GM12878 (cell line): ENCODE data around the gene TRPV5. TPM values are rescaled to one million over a fixed set of nuclear protein-coding genes. Genes with fewer than 3 reads are reported as not detected.

Source experiments
- ATAC-seq: fragments of 200-7000 bp; cut with Tn5 transposase; 3 replicates; pipeline ENCODE4 v1.9.1; 2020; ENCODE audit warnings: mild to moderate bottlenecking, moderate library complexity
- BruUV-seq: library from RNA; stranded (reverse); fragments of 400-500 nt; replicated peaks from 2 replicates; lab custom pipeline; 2021; lab: Mats Ljungman, UMichigan
- CTCF ChIA-PET: fragments of 300-600 bp; sonication (Branson Sonifier 250); formaldehyde crosslinking; extraction: SDS; loops from one replicate; lab custom pipeline; 2021; ENCODE audit warnings: inconsistent platforms; lab: Yijun Ruan, JAX
- POLR2A ChIA-PET: fragments of 350-600 bp; formaldehyde crosslinking; extraction: SDS; loops from one replicate; lab custom pipeline; 2021; ENCODE audit warnings: inconsistent platforms; lab: Charles Lee
- RAD21 ChIA-PET: fragments of 300-600 bp; sonication (Branson Sonifier 250); formaldehyde crosslinking; loops from one replicate; lab custom pipeline; 2023; ENCODE audit warnings: antibody characterized with exemption; ENCODE audit not compliant: unreplicated experiment; lab: Charles Lee
- SMC1A ChIA-PET: fragments of 300-600 bp; sonication (Branson Sonifier 250); formaldehyde crosslinking; loops from one replicate; lab custom pipeline; 2023; ENCODE audit not compliant: unreplicated experiment, uncharacterized antibody; lab: Charles Lee
- DNase-seq: peaks from one replicate; pipeline ENCODE4 v3.0.0-alpha.2; 2011; ENCODE audit warnings: low read depth, low spot score
- FAIRE-seq: peaks from 3 replicates; lab custom pipeline; 2011; peaks lifted over from hg19 to GRCh38; lab: Jason Lieb, UNC
- H2AFZ ChIP-seq: 2 replicates; pipeline ENCODE4 v1.6.0; 2011; ENCODE audit warnings: low read depth, low read length, control low read depth; ENCODE audit not compliant: control insufficient read depth
- H3K27ac ChIP-seq: 2 replicates; pipeline ENCODE4 v1.5.1; 2011; ENCODE audit warnings: control low read depth; ENCODE audit not compliant: control insufficient read depth, insufficient read depth
- H3K27me3 ChIP-seq, 2 experiments: replicated peaks in 1 of 2; 2 replicates each; pipeline versions ENCODE4 v1.6.0 to v1.6.1; 2011; ENCODE audit warnings: low read length in 1 of 2; ENCODE audit not compliant: control insufficient read depth in 2 of 2, insufficient read depth in 2 of 2
- H3K36me3 ChIP-seq, 2 experiments: 2 replicates each; pipeline ENCODE4 v1.5.1; 2011; ENCODE audit warnings: low read length in 1 of 2; ENCODE audit not compliant: control insufficient read depth in 2 of 2, insufficient read depth in 2 of 2
- H3K4me1 ChIP-seq: 2 replicates; pipeline ENCODE4 v1.6.1; 2011; ENCODE audit warnings: mild to moderate bottlenecking, low read length, moderate library complexity, mixed read lengths; ENCODE audit not compliant: control insufficient read depth, insufficient read depth
- H3K4me2 ChIP-seq: 2 replicates; pipeline ENCODE4 v1.6.0; 2011; ENCODE audit warnings: control low read depth; ENCODE audit not compliant: control insufficient read depth, insufficient read depth
- H3K4me3 ChIP-seq: fragments of 200-600 bp; sonication (generic); 2 replicates; pipeline ENCODE4 v1.5.1; 2016
- H3K79me2 ChIP-seq: 2 replicates; pipeline ENCODE4 v1.6.0; 2011; ENCODE audit warnings: low read length; ENCODE audit not compliant: control insufficient read depth, insufficient read depth
- H3K9ac ChIP-seq: 2 replicates; pipeline ENCODE4 v1.8.0; 2011; ENCODE audit warnings: low read length, control low read depth, mixed read lengths; ENCODE audit not compliant: control insufficient read depth, insufficient read depth
- H3K9me3 ChIP-seq: replicated peaks from 3 replicates; pipeline ENCODE4 v1.5.1; 2011; ENCODE audit warnings: mild to moderate bottlenecking, low read length; ENCODE audit not compliant: control insufficient read depth, insufficient read depth
- H4K20me1 ChIP-seq: 2 replicates; pipeline ENCODE4 v1.6.0; 2011; ENCODE audit not compliant: control insufficient read depth, insufficient read depth
- CUX1 ChIP-seq: IDR thresholded peaks from 2 replicates; pipeline ENCODE4 v1.6.1; 2012; ENCODE audit warnings: improper control_type of control experiment, low read depth, low read length; ENCODE audit not compliant: insufficient replicate concordance
- EP300 ChIP-seq, 2 experiments: fragments of 150-350 bp in 1 of 2; IDR thresholded peaks; 2 replicates each; pipeline ENCODE4 v1.6.1; 2011 to 2012; ENCODE audit warnings: low read depth in 2 of 2, low read length in 2 of 2, borderline replicate concordance in 1 of 2, improper control_type of control experiment in 1 of 2, inconsistent platforms in 1 of 2; ENCODE audit not compliant: control insufficient read depth in 1 of 2
- FOXM1 ChIP-seq: IDR thresholded peaks from 2 replicates; pipeline ENCODE4 v1.6.1; 2012; ENCODE audit warnings: low read depth, mild to moderate bottlenecking, inconsistent platforms, low read length, moderate library complexity
- HCFC1 ChIP-seq: fragments of 150-350 bp; IDR thresholded peaks from 2 replicates; pipeline ENCODE4 v1.6.1; 2014; ENCODE audit warnings: low read length
- HSF1 ChIP-seq: fragments of 150-350 bp; IDR thresholded peaks from 2 replicates; pipeline ENCODE4 v1.6.1; 2014; ENCODE audit warnings: mild to moderate bottlenecking, low read depth, low read length
- PAX8 ChIP-seq: fragments of 450-650 bp; IDR thresholded peaks from 2 replicates; pipeline ENCODE4 v1.6.1; 2017; ENCODE audit warnings: mild to moderate bottlenecking, moderate library complexity
- POLR2AphosphoS5 ChIP-seq: IDR thresholded peaks from 2 replicates; pipeline ENCODE4 v1.6.1; 2011; ENCODE audit warnings: mild to moderate bottlenecking, low read length, inconsistent platforms
- RAD51 ChIP-seq: fragments of 450-650 bp; IDR thresholded peaks from 2 replicates; pipeline ENCODE4 v1.6.1; 2016; ENCODE audit warnings: moderate library complexity, mild to moderate bottlenecking, inconsistent platforms
- RFX5 ChIP-seq: IDR thresholded peaks from 2 replicates; pipeline ENCODE4 v1.6.1; 2011; ENCODE audit warnings: low read depth, low read length, improper control_type of control experiment
- SMARCA5 ChIP-seq: fragments of 450-650 bp; IDR thresholded peaks from 2 replicates; pipeline ENCODE4 v1.6.1; 2017; ENCODE audit warnings: mild to moderate bottlenecking
- SP1 ChIP-seq: IDR thresholded peaks from one replicate; pipeline ENCODE4 v1.6.1; 2011; ENCODE audit warnings: low read depth, low read length
- SRF ChIP-seq, 2 experiments: IDR thresholded peaks; 2 replicates each; pipeline ENCODE4 v1.6.1; 2011; ENCODE audit warnings: low read depth in 2 of 2, low read length in 2 of 2, mild to moderate bottlenecking in 1 of 2, moderate library complexity in 1 of 2
- TBL1XR1 ChIP-seq: IDR thresholded peaks from 2 replicates; pipeline ENCODE4 v1.6.1; 2012; ENCODE audit warnings: low read depth, low read length, improper control_type of control experiment
- WGBS: methylation state at CpG from one replicate; pipeline ENCODE4 v1.1.6; 2016; ENCODE audit warnings: low lambda C conversion rate; ENCODE audit not compliant: insufficient replicate concordance, insufficient coverage; ENCODE audit errors: missing lambda C conversion rate; 5-methylcytosine and 5-hydroxymethylcytosine counted together
- in situ Hi-C: fragments of 300-500 bp; cut with MboI; formaldehyde crosslinking; loops from 9 replicates; pipeline ENCODE4 v1.14.3; 2018; ENCODE audit warnings: mixed read lengths
- intact Hi-C: fragments of 100-400 bp; cut with micrococcal nuclease; formaldehyde crosslinking; loops from one replicate; pipeline ENCODE4 v1.14.2; 2022; ENCODE audit not compliant: unreplicated experiment
- polyA plus RNA-seq, 11 experiments: library from polyadenylated mRNA; depleted of rRNA in 4 of 11; unstranded in 6 of 11; stranded (reverse) in 5 of 11; fragments of >200 nt; fragmentation: Nextera tagmentation in 4 of 11; fragmentation: Illumina TruSeq in 1 of 11; extraction: Ambion mirVana in 4 of 11; extraction: Trizol in 1 of 11; gene quantifications; 1 replicate in 1 of 11; 2 replicates in 10 of 11; pipeline versions ENCODE4 v1.2.1 to v1.2.3, GENCODE V29; 2011 to 2016; ENCODE audit warnings: inconsistent platforms in 2 of 11, missing spikeins in 2 of 11, low read depth in 1 of 11
- total RNA-seq, 4 experiments: library from RNA; depleted of rRNA in 3 of 4; stranded (reverse); fragments of >200 nt in 3 of 4; fragmentation: Illumina TruSeq in 1 of 4; extraction: Trizol in 1 of 4; gene quantifications; 2 replicates each; pipeline versions ENCODE4 v1.2.1 to v1.2.3, GENCODE V29; 2013 to 2021

Gene TRPV5
- total and polyA plus RNA-seq, 10 of the 15 experiments (the other 5 are each of a cell fraction or from before 2014, with no cell fraction given): not detected

GRCh38 chr7:142862351-142862750 is 71.2 kb downstream of the TRPV5 start:
- Histone ChIP-seq H3K9ac (no peak overlapping the region), H3K4me1 (no peaks in the 10 kb centered on the region), H3K79me2 (no peaks in the 10 kb centered on the region), H3K4me2 (no peak overlapping the region), H2AFZ (no peak overlapping the region), H3K27me3 (peaks cover 0 to 3% of the 10 kb centered on the region in 2 experiments; a peak in 3 of 4 replicates), H3K36me3 (no peaks in the 10 kb centered on the region), H3K27ac (no peak overlapping the region), H3K4me3 (no peak overlapping the region), H4K20me1 (no peaks in the 10 kb centered on the region), H3K9me3 (no peaks in the 10 kb centered on the region)
- ChIA-PET POLR2A (interaction anchor here (0.7 kb wide), 1 partner anchor 158 kb away, joined by 3 read pairs; no protein-coding TSS in a partner anchor), SMC1A (no interaction called here), RAD21 (interaction anchor here (0.6 kb wide), 1 partner anchor 11 kb away, joined by 3 read pairs; no protein-coding TSS in a partner anchor), CTCF (interaction anchor here (1.0 to 4.0 kb wide), 4 partner anchors 11 to 79 kb away, joined by 3 to 20 read pairs (median 6); no protein-coding TSS in a partner anchor)
- WGBS: 48% methylated on average over 4 of the region's 4 CpGs
- BruUV-seq: no TSS peak
- intact Hi-C loops (no loop called here), in situ Hi-C loops (no loop called here)
- ATAC-seq: no peak
- FAIRE-seq: no peak
- DNase-seq: no peak
- TF ChIP-seq HCFC1 (no peak), RFX5 (no peak), FOXM1 (no peak), HSF1 (no peak), CUX1 (no peak), SRF (IDR thresholded peaks at IDR 0.05; ENCODE audit: low read depth in 2 of 2, low read length in 2 of 2) (no peak), PAX8 (no peak), TBL1XR1 (no peak), EP300 (IDR thresholded peaks at IDR 0.05; ENCODE audit: borderline replicate concordance in 1 of 2, control insufficient read depth in 1 of 2, low read depth in 2 of 2, low read length in 2 of 2) (no peak), POLR2AphosphoS5 (no peak), SMARCA5 (no peak), SP1 (no peak), RAD51 (no peak)
